HG03442 (cell line): ENCODE data around the gene C3.
A peak's percentile ranks its signal among the peaks of the same experiment; 100 is the strongest.

Experiments
- ATAC-seq: cut with Tn5 transposase; IDR thresholded peaks from one replicate; pipeline ENCODE4 v1.9.1; 2021; ENCODE audit warnings: mild to moderate bottlenecking, moderate library complexity; ENCODE audit not compliant: unreplicated experiment

The C3 gene

DNA sequence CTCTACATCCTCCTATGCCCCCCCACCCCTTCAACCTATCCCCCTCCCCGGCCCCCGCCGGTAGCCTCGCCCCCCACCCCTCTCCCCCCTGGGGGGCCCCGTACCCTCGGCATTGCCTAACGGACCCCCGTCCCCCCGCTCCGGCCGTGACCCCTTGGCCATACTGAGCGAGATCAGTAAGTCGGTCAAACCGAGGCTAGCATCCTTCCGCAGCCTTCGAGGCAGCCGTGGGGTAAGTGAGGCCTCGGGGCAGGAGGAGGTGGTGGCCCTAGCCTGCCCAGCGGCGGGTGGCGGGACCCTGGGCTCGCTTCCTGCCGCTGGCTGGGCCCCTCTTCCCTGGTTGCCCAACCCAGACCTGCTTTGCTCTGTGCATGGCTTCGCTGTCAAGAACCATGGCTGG is 25.5 kb upstream of the C3 start:
- ATAC-seq: no peak

DNA sequence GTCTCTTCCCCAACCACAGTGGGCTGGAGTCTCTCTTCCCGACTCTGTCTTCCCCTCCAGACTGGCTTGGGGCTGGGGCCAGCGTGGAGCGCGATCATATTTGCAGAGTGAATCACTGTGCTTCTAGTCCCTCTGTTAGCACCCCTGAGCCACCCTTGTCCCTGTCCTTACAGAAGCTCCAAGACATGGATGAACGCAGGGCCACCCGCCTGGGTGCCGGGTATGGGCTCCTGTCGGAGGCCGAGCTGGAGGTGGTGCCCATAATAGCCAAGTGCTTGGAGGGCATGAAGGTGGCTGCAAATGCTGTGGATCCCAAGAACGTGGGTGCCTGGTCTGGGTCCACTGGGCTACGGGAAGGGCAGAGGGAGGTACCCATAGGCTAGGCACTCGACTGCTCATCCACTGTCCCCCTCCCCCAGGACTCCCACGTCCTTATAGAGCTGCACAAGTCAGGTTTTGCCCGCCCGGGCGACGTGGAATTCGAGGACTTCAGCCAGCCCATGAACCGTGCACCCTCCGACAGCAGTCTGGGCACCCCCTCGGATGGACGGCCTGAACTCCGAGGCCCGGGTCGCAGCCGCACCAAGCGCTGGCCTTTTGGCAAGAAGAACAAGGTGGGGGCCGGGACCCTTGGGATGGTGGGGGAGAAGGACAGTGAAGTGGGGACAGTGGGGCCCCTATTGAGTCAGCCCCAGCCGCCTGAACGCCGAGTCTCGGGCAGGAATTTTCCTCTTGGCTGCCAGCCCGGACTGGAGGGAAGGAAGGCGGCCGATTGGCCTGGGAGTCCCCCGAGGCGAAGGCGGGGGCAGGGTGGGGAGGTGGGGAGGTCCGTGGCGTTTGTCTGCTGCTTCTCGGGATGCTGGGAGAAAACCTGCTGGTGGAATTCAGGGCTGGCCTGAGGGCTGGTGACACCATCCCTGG is 24.2 kb upstream of the C3 start:
- no peak for ATAC-seq

GRCh38 chr19:6743714-6744380 is 23.4 kb upstream of the C3 start:
- no peak for ATAC-seq

DNA sequence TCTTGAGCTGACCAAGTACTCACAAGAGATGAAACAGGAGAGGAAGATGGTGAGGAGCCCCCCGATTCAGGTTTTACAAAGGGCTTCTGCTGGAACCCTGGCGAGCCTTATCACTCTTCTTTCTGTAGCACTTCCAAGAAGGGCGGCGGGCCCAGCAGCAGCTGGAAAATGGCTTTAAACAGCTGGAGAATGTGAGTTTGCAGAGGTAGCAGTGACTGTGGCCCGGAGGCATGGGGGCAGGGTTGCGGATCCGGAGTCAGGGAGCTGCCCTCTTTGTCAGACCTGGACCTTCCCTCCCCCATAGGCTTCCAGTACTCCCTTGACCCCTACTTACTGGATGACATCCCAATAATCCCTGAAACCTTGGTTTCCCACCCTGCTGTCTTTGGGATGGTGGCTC is 22.6 kb upstream of the C3 start:
- no peak for ATAC-seq

GRCh38 chr19:6740589-6741343 is 20.3 kb upstream of the C3 start:
- no peak for ATAC-seq

- ATAC-seq: no peak
These were observed 19.6 kb upstream of the C3 start for GRCh38 chr19:6739883-6740588.

DNA sequence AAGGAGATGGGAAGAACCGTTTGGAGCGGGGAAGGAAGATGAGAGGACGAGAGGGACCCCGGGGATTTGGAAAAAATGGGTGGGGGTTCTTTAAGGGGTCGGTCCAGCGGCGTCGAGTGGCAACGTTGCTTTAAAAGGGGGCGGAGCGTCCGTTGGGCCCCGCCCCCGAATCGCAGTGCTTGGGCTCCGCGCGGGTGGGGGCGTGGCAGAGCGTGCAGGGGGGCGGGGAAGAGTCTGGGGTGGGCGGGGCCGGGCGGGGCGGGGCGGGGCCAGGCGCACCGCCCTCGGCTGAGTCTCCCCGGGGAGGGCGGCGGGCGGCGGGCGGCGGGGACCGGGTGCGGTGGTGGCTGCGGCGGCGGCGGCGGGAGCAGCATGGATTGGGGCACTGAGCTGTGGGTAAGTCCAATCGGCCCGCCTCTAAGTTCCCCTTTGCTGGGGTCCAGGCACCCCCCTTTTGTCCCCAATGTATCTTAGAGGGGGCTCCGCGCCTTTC is 19.0 kb upstream of the C3 start, which contains the start of gene TRIP10:
TSS of gene TRIP10 (plus strand) at position 291 of the 493 bp plus-strand sequence. CDS start at position 373, 82 bp downstream.
- ATAC-seq: no peak

DNA sequence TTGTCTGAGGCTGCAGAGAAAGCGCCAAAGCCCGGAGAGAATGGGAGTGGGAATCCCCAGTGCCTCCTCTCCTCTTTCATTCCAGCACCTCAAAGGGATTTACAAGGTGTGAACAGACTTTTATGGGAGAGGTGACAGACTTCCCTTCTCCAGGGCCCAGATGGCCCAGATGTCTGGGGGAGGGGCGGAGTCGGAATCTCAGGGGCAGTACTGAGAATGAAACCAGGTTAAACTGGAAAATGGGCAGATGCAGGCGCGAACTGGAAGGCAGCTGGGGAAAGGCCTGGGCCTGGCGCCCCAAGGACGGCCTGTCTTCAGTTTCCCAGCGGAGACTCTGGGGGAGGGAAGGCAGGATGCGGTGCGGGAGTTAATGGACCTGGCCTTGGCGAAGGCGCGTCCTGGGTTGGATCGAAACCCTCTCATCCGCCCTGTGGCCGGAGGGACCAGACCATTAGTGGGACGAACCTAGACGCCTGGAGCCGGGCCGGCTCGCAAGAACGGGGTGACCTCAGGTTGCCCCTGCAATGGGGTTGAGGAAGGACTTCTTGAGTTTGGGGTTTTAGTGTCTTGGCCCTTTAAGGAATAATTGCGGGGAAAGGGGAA is 18.4 kb upstream of the C3 start:
- ATAC-seq: no peak

DNA sequence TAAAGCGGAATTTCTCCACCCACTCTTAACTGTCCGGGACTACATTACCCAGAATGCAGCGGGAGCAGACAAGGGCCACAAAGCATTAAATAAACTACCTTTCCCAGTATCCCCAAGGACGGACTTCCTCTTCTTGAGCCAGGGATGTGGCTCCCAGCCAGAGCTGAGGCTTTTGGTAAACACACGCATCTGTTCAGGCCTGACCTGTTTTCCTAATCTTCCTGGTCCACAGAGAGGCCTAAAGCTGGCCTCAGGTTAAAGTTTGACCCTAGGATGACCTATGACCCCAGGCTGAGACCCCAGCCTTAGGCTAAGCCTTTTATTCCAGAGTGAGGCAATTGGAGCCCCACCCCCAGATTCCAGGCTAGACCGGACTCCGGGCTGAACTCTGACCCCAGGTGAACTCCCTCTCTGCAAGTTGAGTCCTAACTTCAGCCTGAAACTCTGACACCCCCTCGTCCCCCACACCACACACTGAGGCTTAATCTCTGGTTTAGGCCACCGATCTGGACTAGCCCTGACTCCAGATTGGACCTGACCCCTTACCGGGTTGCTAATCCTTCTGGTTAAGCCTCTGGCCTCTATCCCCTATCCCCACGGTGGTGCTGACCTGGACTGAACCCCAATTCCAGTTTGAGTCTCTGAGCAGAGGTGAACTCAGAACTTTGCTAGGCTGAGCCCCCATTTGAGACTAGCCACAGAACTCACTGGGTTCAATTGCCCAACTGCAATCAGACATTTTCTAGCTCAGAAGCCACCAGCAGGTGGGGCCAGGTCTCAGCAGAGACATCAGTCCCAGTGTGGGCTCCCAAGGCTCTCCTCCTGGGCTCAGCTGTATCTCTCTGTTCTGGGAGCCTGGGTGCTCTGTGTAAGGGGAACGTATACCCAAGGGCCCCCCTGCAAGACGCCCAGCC is 17.7 kb upstream of the C3 start:
- no peak for ATAC-seq

GRCh38 chr19:6737284-6737872 is 16.9 kb upstream of the C3 start, which contains the start of gene GPR108:
TSS of gene GPR108 (minus strand) at chr19:6737580. CDS start at chr19:6737576, 4 bp downstream.
- ATAC-seq: peak; percentile 57

GRCh38 chr19:6736917-6737283 is 16.4 kb upstream of the C3 start:
- no peak for ATAC-seq

DNA sequence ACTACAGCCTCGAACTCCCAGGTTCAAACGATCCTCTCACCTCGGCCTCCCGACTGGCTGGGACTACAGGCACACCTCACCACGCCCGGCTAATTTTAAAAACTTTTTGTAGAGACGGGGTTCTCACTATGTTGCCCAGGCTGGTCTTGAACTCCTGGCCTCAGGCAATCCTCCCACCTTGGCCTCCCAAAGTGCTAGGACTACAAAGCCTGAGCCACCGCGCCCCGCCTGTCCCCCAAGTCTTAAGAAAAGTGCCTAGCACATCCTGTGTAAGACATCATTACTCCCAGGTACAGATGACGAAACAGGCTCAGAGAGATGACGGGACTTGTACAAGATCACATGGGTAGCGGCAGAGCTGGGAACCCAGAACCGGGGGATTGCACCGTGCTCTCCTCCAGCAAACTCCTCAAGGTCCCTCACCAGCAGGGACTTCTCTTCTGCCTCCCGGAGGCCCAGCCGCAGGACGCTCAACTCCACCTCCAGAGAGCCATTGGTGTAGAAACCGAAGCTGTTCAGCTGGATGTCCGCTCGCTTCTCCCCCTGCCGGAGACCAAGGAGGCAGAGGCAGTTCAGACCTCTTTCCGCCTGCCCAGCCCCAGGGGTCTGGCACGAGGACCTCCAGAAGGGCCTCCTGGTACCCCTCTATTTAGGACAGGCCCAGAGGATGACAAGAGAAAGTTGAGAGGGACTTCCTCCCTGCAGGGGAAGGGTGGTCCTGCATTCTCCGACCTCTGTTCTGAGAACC is 15.9 kb upstream of the C3 start:
- ATAC-seq: no peak

DNA sequence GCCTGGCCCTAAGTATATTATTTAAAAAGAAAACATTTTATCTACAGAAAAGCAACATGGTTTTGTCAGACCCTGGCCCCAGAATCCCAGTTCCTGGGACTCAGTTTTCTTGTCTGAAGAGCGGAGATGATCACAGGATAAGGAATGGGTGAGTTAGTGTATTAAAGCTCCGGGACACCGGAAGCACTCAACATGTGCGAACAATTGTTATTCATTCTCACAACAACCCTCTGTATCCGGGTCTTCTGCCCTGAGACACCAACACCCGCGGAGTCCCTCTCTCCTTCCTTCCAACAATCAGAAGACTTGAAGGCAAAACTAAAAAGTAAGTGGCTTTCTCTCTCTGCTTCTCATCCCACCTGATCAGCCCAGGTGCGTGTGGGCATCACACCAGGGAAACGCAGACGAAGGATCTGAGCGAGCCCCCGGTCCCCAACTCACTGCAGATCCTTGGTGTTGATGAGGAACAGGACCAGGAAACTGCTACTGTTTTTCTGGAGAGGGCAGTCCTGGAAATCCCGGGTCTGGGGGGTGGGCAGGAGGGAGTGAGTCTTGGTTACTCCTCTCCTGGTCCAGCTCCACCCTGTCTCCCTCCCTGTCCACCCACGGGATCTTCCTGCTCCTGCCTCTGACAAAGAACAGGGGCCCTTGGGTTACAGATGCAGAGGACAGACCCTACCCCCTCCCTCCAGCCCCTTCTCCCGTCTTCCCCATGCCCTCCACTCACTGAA is 14.9 kb upstream of the C3 start:
- no peak for ATAC-seq

DNA sequence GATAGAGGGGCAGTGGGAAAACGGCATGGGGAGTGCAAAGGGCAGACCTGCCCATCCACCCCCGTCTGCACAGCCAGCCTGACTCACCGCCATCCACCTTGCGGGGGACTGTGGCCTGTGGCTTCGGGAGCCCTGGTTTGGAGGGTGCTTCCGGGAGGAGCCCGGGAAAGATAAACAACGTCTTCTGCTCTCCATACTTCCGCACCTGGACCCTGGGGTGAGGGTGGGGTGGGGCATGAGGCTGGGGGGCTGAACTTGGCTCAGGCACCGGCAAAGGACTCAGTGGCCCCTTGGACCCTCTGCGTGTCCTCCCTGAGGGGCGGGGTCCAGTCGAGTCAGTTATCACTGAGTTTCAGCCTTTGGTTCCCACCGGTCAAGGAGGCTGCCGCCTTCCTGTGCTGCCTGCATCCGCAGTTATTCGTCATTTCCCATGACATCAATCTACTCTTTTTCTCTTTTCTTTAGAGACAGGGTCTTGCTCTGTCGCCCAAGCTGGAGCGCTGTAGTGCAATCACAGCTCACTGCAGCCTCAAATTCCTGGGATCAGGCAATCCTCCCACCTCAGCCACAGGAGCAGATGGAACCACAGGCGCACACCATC is 13.7 kb upstream of the C3 start:
- no peak for ATAC-seq

DNA sequence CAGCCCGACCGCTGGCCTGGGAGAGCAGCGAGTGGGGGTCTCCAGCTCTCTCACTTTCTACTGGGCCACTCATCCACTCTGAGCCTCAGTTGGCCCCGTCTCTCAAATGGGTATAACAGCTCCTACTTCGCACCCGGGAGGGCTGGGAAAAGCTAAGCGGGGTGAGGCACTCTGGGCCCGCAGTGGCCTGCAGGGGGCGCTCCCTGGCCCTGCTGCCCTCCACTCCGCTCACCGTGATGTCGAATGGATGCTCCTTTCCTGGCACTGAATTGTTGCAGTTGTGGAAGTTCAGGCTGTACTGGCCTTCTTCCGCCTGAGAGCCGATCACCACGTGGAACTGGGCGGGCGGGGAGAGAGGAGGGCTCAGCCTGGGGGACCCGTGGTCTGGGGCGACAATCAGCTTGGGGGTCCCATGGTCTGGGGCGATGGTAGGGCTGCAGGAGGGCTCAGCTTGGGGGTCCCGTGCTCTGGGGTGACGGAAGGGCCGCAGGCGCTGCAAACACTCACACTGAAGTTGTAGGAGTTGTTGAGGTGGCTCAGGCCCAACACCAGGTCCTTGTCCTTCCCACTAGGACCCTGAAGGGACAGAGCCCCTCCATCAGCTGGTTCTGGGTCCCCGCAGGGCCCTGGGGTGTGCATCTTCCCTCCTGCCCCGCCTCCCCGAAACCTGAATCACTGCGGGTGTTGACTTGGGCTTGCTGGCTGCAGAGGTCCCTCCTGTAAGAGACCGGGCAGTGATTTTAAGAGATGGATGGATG is 13.1 kb upstream of the C3 start:
- ATAC-seq: no peak

- ATAC-seq: no peak
These were observed 12.4 kb upstream of the C3 start for GRCh38 chr19:6732803-6733337.
